ENCODE results near the gene B3GNT3. TPM values are rescaled to one million over a fixed set of nuclear protein-coding genes. Genes with fewer than 3 reads are reported as not detected.

The B3GNT3 gene
- total and polyA plus RNA-seq, 4 donors, result 0.42 to 4.5 (median 1.9) TPM; not detected in 1

- no peaks in the 10 kb centered on the region for H3K9me3 ChIP-seq (ENCODE audit: control insufficient read depth, low read length)
- H3K27me3 ChIP-seq (ENCODE audit: control insufficient read depth in 1 of 2, insufficient read depth in 2 of 2, low read length in 1 of 2), result no peaks in the 10 kb centered on the region
- WGBS, 2 donors, result 71 to 77% methylated on average over 14 of the region's 14 CpGs
- no peak overlapping the region for H3K27ac ChIP-seq (ENCODE audit: low read depth in 1 of 2, low read length in 2 of 2)
- intact Hi-C loops (cut with DNase I), result no loop called here
- H3K36me3 ChIP-seq (ENCODE audit: control insufficient read depth in 1 of 2, insufficient read depth in 2 of 2, low read length in 1 of 2), result no peaks in the 10 kb centered on the region
- DNase-seq (peak in 1 of 2 donors; percentile 63), ATAC-seq (ENCODE audit: low FRiP score) (no peak)
- H3K4me1 ChIP-seq (ENCODE audit: control insufficient read depth in 1 of 2, insufficient read depth in 2 of 2, low read length in 2 of 2), result no peaks in the 10 kb centered on the region
- H3K4me3 ChIP-seq (ENCODE audit: low read length in 2 of 2), result no peak overlapping the region
These were observed 8.4 kb downstream of the B3GNT3 start for GRCh38 chr19:17803264-17803896.

- WGBS, 2 donors, result 82 to 83% methylated on average over 4 of the region's 4 CpGs
- H3K27me3 ChIP-seq (ENCODE audit: control insufficient read depth in 1 of 2, insufficient read depth in 2 of 2, low read length in 1 of 2), result no peaks in the 10 kb centered on the region
- H3K4me1 ChIP-seq (ENCODE audit: control insufficient read depth in 1 of 2, insufficient read depth in 2 of 2, low read length in 2 of 2), result no peaks in the 10 kb centered on the region
- no peak overlapping the region for H3K27ac ChIP-seq (ENCODE audit: low read depth in 1 of 2, low read length in 2 of 2)
- intact Hi-C loops (cut with DNase I), result no loop called here
- ATAC-seq (ENCODE audit: low FRiP score) (no peak), DNase-seq (no peak)
- H3K4me3 ChIP-seq (ENCODE audit: low read length in 2 of 2), result no peak overlapping the region
- H3K36me3 ChIP-seq (ENCODE audit: control insufficient read depth in 1 of 2, insufficient read depth in 2 of 2, low read length in 1 of 2), result no peaks in the 10 kb centered on the region
- no peaks in the 10 kb centered on the region for H3K9me3 ChIP-seq (ENCODE audit: control insufficient read depth, low read length)
These were observed 10.5 kb downstream of the B3GNT3 start for GRCh38 chr19:17805427-17805826.

- Histone ChIP-seq H3K4me1 (ENCODE audit: control insufficient read depth in 1 of 2, insufficient read depth in 2 of 2, low read length in 2 of 2) (no peaks in the 10 kb centered on the region), H3K36me3 (ENCODE audit: control insufficient read depth in 1 of 2, insufficient read depth in 2 of 2, low read length in 1 of 2) (no peaks in the 10 kb centered on the region), H3K27me3 (ENCODE audit: control insufficient read depth in 1 of 2, insufficient read depth in 2 of 2, low read length in 1 of 2) (no peaks in the 10 kb centered on the region), H3K9me3 (ENCODE audit: control insufficient read depth, low read length) (no peaks in the 10 kb centered on the region), H3K4me3 (ENCODE audit: low read length in 2 of 2) (no peak overlapping the region), H3K27ac (ENCODE audit: low read depth in 1 of 2, low read length in 2 of 2) (no peak overlapping the region)
- intact Hi-C loops (cut with DNase I), result no loop called here
- 53 to 62% methylated on average over 3 of the region's 3 CpGs for WGBS, 2 donors
- DNase-seq (no peak), ATAC-seq (ENCODE audit: low FRiP score) (no peak)
These were observed 12.0 kb downstream of the B3GNT3 start for GRCh38 chr19:17806945-17807344.

GRCh38 chr19:17807731-17808316 is 12.9 kb downstream of the B3GNT3 start:
- Histone ChIP-seq H3K27ac (ENCODE audit: low read depth in 1 of 2, low read length in 2 of 2) (no peak overlapping the region), H3K4me1 (ENCODE audit: control insufficient read depth in 1 of 2, insufficient read depth in 2 of 2, low read length in 2 of 2) (no peaks in the 10 kb centered on the region), H3K27me3 (ENCODE audit: control insufficient read depth in 1 of 2, insufficient read depth in 2 of 2, low read length in 1 of 2) (no peaks in the 10 kb centered on the region), H3K4me3 (ENCODE audit: low read length in 2 of 2) (no peak overlapping the region), H3K9me3 (ENCODE audit: control insufficient read depth, low read length) (no peaks in the 10 kb centered on the region), H3K36me3 (ENCODE audit: control insufficient read depth in 1 of 2, insufficient read depth in 2 of 2, low read length in 1 of 2) (no peaks in the 10 kb centered on the region)
- 63% methylated on average over 38 of the region's 38 CpGs for WGBS, 2 donors
- DNase-seq (no peak), ATAC-seq (ENCODE audit: low FRiP score) (no peak)
- intact Hi-C loops (cut with DNase I), result no loop called here

GRCh38 chr19:17811103-17811502 is 16.2 kb downstream of the B3GNT3 start:
- intact Hi-C loops (cut with DNase I), result no loop called here
- no peaks in the 10 kb centered on the region for H3K4me1 ChIP-seq (ENCODE audit: control insufficient read depth in 1 of 2, insufficient read depth in 2 of 2, low read length in 2 of 2)
- H3K27ac ChIP-seq (ENCODE audit: low read depth in 1 of 2, low read length in 2 of 2), result no peak overlapping the region
- H3K9me3 ChIP-seq (ENCODE audit: control insufficient read depth, low read length), result no peaks in the 10 kb centered on the region
- ATAC-seq (ENCODE audit: low FRiP score) (no peak), DNase-seq (no peak)
- 94 to 98% methylated on average over 2 of the region's 2 CpGs for WGBS, 2 donors
- no peak overlapping the region for H3K4me3 ChIP-seq (ENCODE audit: low read length in 2 of 2)
- no peaks in the 10 kb centered on the region for H3K36me3 ChIP-seq (ENCODE audit: control insufficient read depth in 1 of 2, insufficient read depth in 2 of 2, low read length in 1 of 2)
- no peaks in the 10 kb centered on the region for H3K27me3 ChIP-seq (ENCODE audit: control insufficient read depth in 1 of 2, insufficient read depth in 2 of 2, low read length in 1 of 2)

GRCh38 chr19:17811681-17812080 is 16.7 kb downstream of the B3GNT3 start:
- Histone ChIP-seq H3K27me3 (ENCODE audit: control insufficient read depth in 1 of 2, insufficient read depth in 2 of 2, low read length in 1 of 2) (no peaks in the 10 kb centered on the region), H3K36me3 (ENCODE audit: control insufficient read depth in 1 of 2, insufficient read depth in 2 of 2, low read length in 1 of 2) (no peaks in the 10 kb centered on the region), H3K4me1 (ENCODE audit: control insufficient read depth in 1 of 2, insufficient read depth in 2 of 2, low read length in 2 of 2) (no peaks in the 10 kb centered on the region), H3K4me3 (ENCODE audit: low read length in 2 of 2) (no peak overlapping the region), H3K27ac (ENCODE audit: low read depth in 1 of 2, low read length in 2 of 2) (no peak overlapping the region), H3K9me3 (ENCODE audit: control insufficient read depth, low read length) (no peaks in the 10 kb centered on the region)
- DNase-seq (no peak), ATAC-seq (ENCODE audit: low FRiP score) (no peak)
- WGBS, 2 donors, result 87% methylated on average over 20 of the region's 20 CpGs
- intact Hi-C loops (cut with DNase I), result no loop called here

- no peak for ATAC-seq (ENCODE audit: low FRiP score)
- H3K27ac ChIP-seq (ENCODE audit: low read depth in 1 of 2, low read length in 2 of 2), result no peak overlapping the region
- DNase-seq, result no peak
- H3K4me3 ChIP-seq (ENCODE audit: low read length in 2 of 2), result no peak overlapping the region
- WGBS, 2 donors, result 69 to 79% methylated on average over 5 of the region's 5 CpGs
- intact Hi-C loops (cut with DNase I), result no loop called here
- H3K27me3 ChIP-seq (ENCODE audit: control insufficient read depth in 1 of 2, insufficient read depth in 2 of 2, low read length in 1 of 2), result no peaks in the 10 kb centered on the region
- no peaks in the 10 kb centered on the region for H3K36me3 ChIP-seq (ENCODE audit: control insufficient read depth in 1 of 2, insufficient read depth in 2 of 2, low read length in 1 of 2)
- no peaks in the 10 kb centered on the region for H3K9me3 ChIP-seq (ENCODE audit: control insufficient read depth, low read length)
- no peaks in the 10 kb centered on the region for H3K4me1 ChIP-seq (ENCODE audit: control insufficient read depth in 1 of 2, insufficient read depth in 2 of 2, low read length in 2 of 2)
These were observed 17.2 kb downstream of the B3GNT3 start for GRCh38 chr19:17812099-17812498.

- intact Hi-C loops (cut with DNase I), result no loop called here
- 77 to 81% methylated on average over 13 of the region's 13 CpGs for WGBS, 2 donors
- H3K9me3 ChIP-seq (ENCODE audit: control insufficient read depth, low read length), result no peaks in the 10 kb centered on the region
- H3K36me3 ChIP-seq (ENCODE audit: control insufficient read depth in 1 of 2, insufficient read depth in 2 of 2, low read length in 1 of 2), result no peaks in the 10 kb centered on the region
- H3K27me3 ChIP-seq (ENCODE audit: control insufficient read depth in 1 of 2, insufficient read depth in 2 of 2, low read length in 1 of 2), result no peaks in the 10 kb centered on the region
- ATAC-seq (ENCODE audit: low FRiP score), result no peak
- no peak for DNase-seq
- H3K4me3 ChIP-seq (ENCODE audit: low read length in 2 of 2), result no peak overlapping the region
- no peak overlapping the region for H3K27ac ChIP-seq (ENCODE audit: low read depth in 1 of 2, low read length in 2 of 2)
- no peaks in the 10 kb centered on the region for H3K4me1 ChIP-seq (ENCODE audit: control insufficient read depth in 1 of 2, insufficient read depth in 2 of 2, low read length in 2 of 2)
These were observed 22.9 kb downstream of the B3GNT3 start for GRCh38 chr19:17817668-17818363.

GRCh38 chr19:17821190-17821589 is 26.3 kb downstream of the B3GNT3 start, which contains the start of gene INSL3:
Gene INSL3 (minus strand): TSS chr19:17821519. CDS start chr19:17821506, 13 bp downstream.
- Histone ChIP-seq H3K27ac (ENCODE audit: low read depth in 1 of 2, low read length in 2 of 2) (no peak within 1 kb of the TSS), H3K4me1 (ENCODE audit: control insufficient read depth in 1 of 2, insufficient read depth in 2 of 2, low read length in 2 of 2) (no peaks in the 10 kb centered on the region), H3K27me3 (ENCODE audit: control insufficient read depth in 1 of 2, insufficient read depth in 2 of 2, low read length in 1 of 2) (no peaks in the 10 kb centered on the region), H3K36me3 (ENCODE audit: control insufficient read depth in 1 of 2, insufficient read depth in 2 of 2, low read length in 1 of 2) (no peaks in the 10 kb centered on the region), H3K4me3 (ENCODE audit: low read length in 2 of 2) (no peak within 1 kb of the TSS), H3K9me3 (ENCODE audit: control insufficient read depth, low read length) (no peaks in the 10 kb centered on the region)
- intact Hi-C loops (cut with DNase I), result no loop called here
- DNase-seq (no peak), ATAC-seq (ENCODE audit: low FRiP score) (no peak)
- WGBS, 2 donors, result 50 to 63% methylated on average over 33 to 34 of the region's 34 CpGs
